GM21367 (cell line): Measurements from ENCODE around the gene KIF5A.
"Not testable (repeated sequence)": the region's sequence is repeated elsewhere in the genome, so short reads cannot be mapped to it uniquely, and the experiment has no call there.

Experiments used
- ATAC-seq: cut with Tn5 transposase; IDR thresholded peaks from one replicate; pipeline ENCODE4 v1.9.1; 2021; ENCODE audit not compliant: unreplicated experiment

Gene KIF5A

DNA sequence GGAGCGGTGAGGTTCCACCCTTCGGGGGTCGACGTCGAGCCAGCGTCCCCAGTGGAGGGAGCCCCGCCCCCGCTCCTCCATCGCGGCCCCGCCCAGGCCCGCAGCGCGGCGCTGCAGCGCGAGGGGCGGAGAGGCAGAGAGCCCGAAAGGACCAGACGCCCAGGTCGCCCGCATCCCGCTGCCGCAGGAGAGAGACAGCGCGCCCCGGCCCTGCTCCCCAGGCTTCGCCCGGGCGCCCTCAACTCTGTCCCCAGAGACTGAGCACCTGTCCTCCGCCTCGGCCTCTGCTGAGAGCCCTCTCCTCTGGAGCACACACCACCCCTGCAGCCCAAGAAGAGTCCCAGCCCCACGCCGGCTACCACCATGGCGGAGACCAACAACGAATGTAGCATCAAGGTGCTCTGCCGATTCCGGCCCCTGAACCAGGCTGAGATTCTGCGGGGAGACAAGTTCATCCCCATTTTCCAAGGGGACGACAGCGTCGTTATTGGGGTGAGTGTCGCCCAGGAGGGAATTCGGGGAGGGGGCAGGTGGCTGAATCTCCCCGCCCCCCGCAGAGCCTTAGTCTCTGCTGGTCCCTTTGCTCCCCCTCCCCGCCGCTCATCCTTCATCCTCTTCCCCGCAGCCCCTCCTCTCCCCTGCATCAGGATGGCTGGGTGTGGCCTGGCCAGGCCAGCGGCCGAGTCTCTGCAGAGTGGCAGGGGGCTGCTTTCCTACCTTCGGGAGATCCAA is at the start of gene KIF5A:
TSS of gene KIF5A (plus strand) at position 136 of the 732 bp plus-strand sequence. CDS start at position 364, 228 bp downstream.
- no peak for ATAC-seq

DNA sequence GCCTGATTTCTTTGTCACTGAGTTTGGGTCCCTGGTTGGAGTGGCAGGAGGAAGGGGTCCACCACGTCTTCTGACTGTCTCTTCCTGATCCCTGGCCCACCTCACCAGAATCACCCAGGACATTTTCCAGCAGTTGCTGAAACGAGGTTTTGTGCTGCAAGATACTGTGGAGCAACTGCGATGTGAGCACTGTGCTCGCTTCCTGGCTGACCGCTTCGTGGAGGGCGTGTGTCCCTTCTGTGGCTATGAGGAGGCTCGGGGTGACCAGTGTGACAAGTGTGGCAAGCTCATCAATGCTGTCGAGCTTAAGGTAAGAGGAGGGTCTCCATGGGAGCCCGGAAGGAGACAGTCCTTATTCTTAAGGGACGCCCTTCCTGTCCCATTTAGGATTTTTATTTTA is 49.6 kb upstream of the KIF5A start:
- no peak for ATAC-seq

DNA sequence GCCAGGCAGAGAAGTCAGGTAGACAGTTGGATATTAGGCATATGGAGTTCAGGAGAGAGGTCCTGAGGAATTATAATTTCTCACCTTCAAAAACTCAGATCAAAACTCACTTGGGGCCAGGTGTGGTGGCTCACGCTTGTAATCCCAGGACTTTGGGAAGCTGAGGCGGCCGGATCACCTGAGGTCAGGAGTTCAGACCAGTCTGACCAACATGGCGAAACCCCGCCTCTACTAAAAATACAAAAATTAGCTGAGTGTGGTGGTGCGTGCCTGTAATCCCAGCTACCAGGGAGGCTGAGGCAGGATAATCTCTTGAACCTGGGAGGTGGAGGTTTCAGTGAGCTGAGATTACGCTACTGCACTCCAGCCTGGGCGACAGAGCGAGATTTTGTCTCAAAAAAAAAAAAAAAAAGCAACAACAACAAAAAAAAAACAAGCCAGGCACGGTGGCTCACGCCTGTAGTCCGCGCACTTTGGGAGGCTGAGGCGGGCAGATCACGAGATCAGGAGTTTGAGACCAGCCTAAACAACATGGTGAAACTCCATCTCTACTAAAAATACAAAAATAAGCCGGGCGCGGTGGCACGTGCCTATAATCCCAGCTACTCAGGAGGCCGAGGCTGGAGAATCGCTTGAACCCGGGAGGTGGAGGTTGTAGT is 47.4 kb upstream of the KIF5A start:
- ATAC-seq, result not testable (repeated sequence)

DNA sequence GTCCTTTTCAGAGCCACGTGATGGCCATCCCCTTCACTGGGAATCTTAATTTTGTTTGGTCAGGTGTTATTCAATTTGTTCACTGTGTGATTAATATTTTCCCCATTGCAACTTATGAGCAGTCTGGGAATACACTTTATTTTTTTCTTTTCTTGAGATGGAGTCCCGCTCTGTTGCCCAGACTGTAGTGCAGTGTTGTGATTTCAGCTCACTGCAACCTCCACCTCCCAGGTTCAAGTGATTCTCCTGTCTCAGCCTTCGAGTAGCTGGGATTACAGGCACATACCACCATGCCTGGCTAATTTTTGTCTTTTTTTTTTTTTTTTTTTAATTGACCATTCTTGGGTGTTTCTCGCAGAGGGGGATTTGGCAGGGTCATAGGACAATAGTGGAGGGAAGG is 43.3 kb upstream of the KIF5A start:
- not testable (repeated sequence) for ATAC-seq

DNA sequence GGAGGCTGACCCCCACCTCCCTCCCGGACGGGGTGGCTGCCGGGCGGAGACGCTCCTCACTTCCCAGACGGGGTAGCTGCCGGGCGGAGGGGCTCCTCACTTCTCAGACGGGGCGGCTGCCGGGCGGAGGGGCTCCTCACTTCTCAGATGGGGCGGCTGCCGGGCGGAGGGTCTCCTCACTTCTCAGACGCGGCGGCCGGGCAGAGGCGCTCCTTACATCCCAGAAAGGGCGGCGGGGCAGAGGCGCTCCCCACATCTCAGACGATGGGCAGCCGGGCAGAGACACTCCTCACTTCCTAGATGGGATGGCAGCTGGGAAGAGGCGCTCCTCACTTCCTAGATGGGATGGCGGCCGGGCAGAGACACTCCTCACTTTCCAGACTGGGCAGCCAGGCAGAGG is 42.0 kb upstream of the KIF5A start:
- not testable (repeated sequence) for ATAC-seq

DNA sequence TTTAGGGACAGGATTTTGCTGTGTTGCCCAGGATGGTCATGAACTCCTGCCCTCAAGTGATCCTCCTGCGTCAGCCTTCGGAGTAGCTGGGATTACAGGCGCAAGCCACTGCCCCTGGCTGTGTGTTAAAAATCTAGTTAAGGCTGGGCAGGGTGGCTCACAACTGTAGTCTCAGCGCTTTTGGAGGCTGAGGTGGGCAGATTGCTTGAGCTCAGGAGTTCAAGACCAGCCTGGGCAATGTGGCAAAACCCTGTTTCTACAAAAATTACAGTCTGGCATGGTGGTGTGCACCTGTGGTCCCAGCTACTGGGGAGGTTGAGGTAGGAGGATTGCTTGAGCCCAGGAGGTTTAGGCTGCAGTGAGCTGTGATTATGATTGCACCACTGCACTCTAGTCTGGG is 38.7 kb upstream of the KIF5A start:
- ATAC-seq, result no peak

DNA sequence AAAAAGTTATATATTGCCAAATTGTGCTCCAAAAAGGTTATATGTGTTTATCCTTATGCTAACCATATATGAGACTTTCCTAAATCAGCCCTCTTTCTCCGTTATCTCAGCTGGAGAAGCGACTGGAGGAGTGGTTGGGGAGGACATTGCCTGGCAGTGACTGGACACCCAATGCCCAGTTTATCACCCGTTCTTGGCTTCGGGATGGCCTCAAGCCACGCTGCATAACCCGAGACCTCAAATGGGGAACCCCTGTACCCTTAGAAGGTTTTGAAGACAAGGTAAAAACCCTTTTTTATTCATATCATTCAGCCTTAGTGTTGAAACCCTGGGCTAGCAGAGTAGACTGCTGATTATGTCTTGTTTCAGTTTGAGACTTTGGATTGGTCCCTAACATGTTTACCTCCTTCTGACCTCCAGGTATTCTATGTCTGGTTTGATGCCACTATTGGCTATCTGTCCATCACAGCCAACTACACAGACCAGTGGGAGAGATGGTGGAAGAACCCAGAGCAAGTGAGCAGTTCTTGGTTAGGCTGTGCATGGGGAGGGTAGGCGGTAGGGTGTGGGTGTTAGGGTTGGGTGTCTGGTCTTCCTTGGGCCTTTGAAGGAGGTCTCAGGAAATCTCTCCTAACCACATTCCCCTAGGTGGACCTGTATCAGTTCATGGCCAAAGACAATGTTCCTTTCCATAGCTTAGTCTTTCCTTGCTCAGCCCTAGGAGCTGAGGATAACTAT is 38.1 kb upstream of the KIF5A start:
- ATAC-seq, result no peak

DNA sequence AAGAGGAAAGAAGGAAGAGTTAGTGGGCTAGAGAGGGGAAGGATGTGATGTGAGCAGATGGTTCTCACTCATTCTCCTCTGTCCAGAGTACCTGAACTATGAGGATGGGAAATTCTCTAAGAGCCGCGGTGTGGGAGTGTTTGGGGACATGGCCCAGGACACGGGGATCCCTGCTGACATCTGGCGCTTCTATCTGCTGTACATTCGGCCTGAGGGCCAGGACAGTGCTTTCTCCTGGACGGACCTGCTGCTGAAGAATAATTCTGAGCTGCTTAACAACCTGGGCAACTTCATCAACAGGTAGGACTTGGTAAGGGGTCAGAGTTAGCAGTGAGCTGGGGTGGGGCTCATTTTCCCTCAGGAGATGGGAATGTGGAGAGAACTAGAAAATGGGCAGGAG is 37.2 kb upstream of the KIF5A start:
- no peak for ATAC-seq

DNA sequence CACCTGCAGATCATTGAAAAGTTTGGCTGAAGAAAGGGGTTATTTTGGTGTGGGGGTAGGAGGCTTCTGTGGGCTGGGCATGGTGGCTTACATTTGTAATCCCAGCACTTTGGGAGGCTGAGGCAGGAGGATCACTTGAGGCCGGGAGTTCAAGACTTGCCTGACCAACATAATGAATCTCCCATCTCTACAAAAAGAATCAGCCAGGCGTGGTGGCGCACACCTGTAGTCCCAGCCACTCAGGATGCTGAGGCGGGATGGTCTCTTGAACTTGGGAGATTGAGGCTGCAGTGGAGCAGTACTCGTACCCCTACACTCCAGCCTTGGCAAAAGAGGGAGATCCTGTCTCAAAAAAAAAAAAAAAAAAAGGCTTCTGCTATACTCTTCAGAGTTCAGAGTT is 36.6 kb upstream of the KIF5A start:
- no peak for ATAC-seq

DNA sequence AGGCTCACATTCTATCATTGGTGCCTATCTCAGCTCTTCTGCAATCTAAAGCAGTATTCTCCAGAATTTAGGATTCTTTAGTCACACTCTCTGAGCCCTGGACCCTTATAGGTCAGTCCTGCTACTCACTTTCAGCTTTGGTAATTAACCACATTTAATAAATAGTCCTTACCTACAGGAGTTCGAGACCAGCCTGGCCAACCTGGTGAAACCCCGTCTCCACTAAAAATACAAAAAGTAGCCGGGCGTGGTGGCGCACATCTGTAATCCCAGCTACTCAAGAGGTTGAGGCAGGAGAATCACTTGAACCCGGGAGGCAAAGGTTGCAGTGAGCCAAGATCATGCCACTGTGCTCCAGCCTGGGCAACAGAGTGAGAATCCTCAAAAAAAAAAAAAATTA is 36.2 kb upstream of the KIF5A start:
- ATAC-seq, result not testable (repeated sequence)

DNA sequence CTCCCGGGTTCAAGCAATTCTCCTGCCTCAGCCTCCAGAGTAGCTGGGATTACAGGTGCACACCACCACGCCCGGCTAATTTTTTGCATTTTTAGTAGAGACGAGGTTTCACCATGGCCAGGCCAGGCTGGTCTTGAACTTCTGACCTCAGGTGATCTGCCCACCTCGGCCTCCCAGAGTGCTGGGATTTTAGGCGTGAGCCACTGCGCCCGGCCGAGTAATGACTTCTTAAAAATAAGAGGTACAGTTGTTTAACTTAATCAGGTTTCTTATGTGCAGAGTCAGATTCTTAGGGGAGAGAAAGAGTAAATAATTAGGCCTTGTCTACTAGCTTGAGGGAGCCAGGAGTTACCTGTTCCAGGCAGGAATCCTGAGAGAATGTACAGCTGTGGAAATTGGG is 35.6 kb upstream of the KIF5A start:
- not testable (repeated sequence) for ATAC-seq

DNA sequence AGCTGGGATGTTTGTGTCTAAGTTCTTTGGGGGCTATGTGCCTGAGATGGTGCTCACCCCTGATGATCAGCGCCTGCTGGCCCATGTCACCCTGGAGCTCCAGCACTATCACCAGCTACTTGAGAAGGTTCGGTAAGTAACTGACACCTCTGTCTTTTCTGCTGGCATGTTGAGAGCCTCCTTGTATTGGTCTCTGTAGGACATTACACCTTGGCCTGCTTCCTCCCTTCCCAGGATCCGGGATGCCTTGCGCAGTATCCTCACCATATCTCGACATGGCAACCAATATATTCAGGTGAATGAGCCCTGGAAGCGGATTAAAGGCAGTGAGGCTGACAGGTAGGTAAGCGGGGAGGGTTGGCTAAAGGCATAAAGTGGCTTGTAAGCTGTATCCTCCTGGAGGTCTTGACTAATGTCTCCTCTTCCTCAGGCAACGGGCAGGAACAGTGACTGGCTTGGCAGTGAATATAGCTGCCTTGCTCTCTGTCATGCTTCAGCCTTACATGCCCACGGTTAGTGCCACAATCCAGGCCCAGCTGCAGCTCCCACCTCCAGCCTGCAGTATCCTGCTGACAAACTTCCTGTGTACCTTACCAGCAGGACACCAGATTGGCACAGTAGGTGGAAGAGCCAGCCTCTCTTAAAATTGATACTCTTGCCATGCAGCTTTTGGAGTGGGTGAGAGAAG is 35.0 kb upstream of the KIF5A start:
- no peak for ATAC-seq

DNA sequence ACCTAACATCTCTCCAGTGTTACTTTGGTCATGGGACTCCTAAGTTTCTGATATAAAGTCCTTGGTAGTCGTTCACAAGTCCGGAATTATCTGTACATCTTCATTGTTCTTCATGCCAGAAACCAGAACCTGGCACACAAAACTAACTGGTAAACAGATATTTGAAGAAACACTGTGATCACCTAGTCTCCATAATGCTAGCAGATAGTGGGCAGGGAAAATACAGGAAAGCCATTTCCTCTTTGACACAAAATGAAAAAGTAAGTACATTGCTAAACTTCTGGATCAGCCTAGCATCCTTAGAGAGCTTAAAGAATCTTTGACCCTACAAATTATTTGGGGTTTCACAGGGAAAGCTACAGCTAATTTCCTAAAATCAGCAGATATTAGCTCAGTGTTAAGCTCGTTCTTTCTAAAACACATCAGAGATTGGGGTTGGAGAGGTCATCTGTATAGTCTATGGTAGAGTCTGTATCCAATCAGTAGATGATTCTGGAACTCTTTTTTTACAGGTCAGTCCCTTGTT is 34.4 kb upstream of the KIF5A start:
- no peak for ATAC-seq

DNA sequence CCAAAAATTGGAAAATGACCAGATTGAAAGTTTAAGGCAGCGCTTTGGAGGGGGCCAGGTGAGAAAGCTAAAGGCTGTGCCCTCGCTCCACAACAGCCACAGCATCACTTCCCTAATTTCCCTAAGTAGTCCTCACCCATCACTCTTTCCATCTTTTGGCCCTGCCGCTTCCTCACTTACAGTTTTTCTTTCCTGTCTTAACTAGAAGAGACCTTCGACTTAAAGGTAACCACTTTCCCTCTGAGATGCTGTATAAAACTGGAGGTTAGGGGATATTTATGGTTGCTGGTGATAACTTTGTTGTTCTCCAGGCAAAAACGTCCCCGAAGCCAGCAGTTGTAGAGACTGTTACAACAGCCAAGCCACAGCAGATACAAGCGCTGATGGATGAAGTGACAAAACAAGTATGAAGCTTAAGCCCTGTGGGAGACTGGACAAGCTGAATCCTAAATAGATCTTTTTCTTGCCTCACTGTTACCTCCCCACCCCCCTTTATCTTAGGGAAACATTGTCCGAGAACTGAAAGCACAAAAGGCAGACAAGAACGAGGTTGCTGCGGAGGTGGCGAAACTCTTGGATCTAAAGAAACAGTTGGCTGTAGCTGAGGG is 33.8 kb upstream of the KIF5A start:
- no peak for ATAC-seq

DNA sequence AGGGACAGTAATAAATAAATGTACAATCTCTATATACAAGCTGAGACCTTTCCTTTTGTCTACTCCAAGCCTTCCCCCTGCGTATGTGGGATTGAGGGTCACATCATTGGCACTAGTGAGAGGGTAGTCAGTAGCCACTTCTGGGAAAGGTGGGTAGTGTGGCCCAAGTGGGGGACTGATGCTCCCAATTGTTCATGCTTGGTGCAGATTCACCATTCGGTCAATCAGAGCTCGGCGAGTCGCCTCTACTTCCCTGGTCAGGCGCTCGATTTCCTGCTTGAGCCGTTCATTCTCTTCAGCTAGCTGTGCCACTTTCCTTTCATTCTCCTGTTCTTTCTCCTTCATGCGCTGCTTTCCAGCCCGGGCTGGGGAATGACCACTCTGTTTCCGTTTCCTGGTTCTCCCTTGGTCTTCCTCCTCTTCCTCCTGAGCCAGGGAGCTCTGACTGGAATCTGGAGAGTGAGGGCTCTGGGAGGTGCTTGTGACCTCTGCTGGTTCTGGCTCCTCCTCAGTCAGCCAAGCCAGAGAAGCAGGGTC is 33.2 kb upstream of the KIF5A start:
- ATAC-seq, result no peak

DNA sequence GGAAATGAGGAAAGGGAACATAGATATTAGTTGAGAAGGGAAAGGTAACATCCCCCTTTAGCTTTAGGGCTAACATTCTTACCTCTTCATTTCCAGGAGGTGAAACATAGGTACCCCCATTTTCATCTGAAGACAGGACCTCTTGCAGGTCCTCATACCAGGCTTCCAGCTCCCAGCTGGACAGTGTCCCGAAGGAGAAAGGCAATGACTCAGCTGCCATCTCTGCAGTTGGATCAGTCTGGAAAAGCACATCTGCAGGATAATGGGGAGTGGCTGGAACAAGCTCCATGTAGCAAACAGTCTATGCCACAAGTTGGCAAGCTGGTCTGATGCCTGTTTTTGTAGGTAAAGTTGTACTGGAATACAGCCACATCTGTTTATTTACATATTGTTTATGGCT is 32.7 kb upstream of the KIF5A start:
- ATAC-seq, result no peak

DNA sequence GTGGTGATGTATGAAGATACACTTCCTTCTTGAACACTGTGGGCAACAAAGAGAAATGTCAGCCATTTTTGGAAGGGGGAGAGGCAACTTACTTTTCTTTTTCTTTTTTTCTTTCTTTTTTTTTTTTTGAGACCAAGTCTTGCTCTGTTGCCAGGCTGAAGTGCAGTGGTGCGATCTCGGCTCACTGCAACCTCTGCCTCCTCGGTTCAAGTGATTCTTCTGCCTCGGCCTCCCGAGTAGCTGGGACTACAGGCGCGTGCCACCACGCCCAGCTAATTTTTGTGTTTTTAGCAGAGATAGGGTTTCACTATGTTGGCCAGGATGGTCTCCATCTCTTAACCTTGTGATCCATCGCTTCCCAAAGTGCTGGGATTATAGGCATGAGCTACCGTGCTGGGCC is 32.1 kb upstream of the KIF5A start:
- not testable (repeated sequence) for ATAC-seq

DNA sequence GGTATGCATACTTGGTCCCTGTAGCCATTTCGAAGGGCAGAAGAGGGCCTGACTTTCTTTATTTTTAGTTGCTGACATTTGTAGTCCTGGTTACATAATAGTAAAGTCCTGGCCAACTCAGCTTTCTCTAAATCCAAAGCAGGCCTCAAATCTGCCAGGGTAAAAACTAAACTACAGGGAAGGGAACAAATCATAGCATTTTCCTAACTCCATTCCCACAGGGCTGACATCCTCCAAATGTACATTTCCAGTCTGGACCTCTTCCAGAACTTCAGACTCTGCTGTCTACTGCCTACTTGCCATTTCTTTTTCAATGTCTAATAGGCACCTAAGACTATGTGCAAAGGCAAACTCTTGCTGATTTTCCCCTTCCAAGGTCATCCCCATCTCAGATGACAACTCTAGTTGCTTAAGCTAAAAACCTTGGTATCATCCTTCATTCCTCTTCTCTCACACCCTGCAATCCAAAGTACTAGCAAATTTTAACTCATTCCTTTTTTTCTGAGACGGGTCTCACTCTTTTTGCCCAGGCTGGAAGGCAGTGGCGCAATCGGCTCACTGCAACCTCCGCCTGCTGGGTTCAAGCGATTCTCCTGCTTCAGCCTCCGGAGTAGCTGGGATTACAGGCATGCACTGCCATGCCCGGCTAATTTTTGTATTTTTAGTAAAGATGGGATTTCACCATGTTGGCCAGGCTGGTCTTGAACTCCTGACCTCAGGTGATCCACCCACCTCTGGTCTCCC is 31.5 kb upstream of the KIF5A start:
- ATAC-seq, result no peak

DNA sequence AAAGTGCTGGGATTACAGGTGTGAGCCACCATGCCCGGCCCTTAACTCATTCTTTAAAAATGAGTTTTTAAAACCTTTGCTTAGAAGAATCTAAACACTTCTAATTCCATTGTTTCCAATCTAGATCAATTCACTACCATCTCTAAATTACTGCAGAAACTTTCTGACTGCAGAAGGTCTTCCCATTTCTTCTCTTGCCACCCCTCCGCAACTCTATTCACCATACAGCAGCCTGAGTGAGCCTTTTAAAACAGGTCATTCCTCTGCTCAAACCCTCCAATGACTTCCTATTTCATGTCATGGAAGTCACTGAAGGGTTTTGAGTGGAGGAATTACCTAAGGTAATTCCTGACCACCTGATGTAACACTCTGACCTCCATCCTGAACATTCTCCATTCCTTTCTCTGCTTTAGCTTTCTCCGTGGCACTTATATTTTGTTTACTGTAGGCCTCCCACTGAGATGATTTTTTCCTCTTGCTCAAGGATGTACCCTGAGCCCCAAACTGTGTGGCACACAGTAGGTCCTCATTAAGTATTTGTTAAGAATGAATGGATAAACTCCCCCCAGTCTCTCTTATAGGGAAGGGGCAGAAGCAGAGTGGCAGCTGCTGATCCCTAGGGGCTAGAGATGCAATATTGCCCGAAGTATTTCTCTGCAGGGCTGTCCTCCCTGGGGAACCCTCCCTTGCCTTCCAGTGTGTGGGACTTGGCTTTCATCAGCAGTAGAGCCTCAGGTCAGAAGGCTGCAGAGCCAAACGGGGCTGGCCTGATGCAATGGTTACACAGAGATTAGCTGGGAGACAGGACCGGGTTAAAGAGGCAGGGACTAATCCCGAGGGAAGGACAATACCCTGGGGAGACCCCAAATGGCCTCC is 30.7 kb upstream of the KIF5A start:
- ATAC-seq, result no peak
